Chondrocyte (in vitro differentiated cells): Measurements from ENCODE around the gene ABTB1. TPM values are rescaled to one million over a fixed set of nuclear protein-coding genes. Genes with fewer than 3 reads are reported as not detected.

Source experiments
- DNase-seq: peaks from one replicate; pipeline ENCODE4 v3.0.0; 2021; ENCODE audit warnings: mixed read lengths, low spot score
- H3K27ac Mint-ChIP-seq: one replicate; pipeline ENCODE4 v1.8.0; 2021; ENCODE audit warnings: mild to moderate bottlenecking, moderate library complexity, mixed read lengths; ENCODE audit not compliant: unreplicated experiment
- H3K27me3 Mint-ChIP-seq: 2 replicates; pipeline ENCODE4 v1.8.0; 2021; ENCODE audit warnings: low read depth, mixed read lengths
- H3K36me3 Mint-ChIP-seq: 2 replicates; pipeline ENCODE4 v1.8.0; 2021; ENCODE audit warnings: low read depth, mixed read lengths
- H3K4me1 Mint-ChIP-seq: 2 replicates; pipeline ENCODE4 v1.8.0; 2021; ENCODE audit warnings: low read depth, mild to moderate bottlenecking, mixed read lengths
- H3K4me3 Mint-ChIP-seq: one replicate; pipeline ENCODE4 v1.8.0; 2021; ENCODE audit warnings: mild to moderate bottlenecking, moderate library complexity, mixed read lengths; ENCODE audit not compliant: unreplicated experiment
- H3K9me3 Mint-ChIP-seq: 2 replicates; pipeline ENCODE4 v1.8.0; 2021; ENCODE audit warnings: low read depth, mixed read lengths
- total RNA-seq: library from RNA; stranded (reverse); gene quantifications from 3 replicates; pipeline ENCODE4 v1.2.1, GENCODE V29; 2021
- TF ChIP-seq, protein P1 (sequence below): fragments of 200-600 bp; sonication (generic); IDR thresholded peaks from 2 replicates; pipeline ENCODE4 v1.5.0; 2021; ENCODE audit warnings: antibody characterized with exemption, mild to moderate bottlenecking, moderate library complexity

ABTB1 gene
- total RNA-seq, 1 donor from 2014 or later, result 26.7 TPM

DNA sequence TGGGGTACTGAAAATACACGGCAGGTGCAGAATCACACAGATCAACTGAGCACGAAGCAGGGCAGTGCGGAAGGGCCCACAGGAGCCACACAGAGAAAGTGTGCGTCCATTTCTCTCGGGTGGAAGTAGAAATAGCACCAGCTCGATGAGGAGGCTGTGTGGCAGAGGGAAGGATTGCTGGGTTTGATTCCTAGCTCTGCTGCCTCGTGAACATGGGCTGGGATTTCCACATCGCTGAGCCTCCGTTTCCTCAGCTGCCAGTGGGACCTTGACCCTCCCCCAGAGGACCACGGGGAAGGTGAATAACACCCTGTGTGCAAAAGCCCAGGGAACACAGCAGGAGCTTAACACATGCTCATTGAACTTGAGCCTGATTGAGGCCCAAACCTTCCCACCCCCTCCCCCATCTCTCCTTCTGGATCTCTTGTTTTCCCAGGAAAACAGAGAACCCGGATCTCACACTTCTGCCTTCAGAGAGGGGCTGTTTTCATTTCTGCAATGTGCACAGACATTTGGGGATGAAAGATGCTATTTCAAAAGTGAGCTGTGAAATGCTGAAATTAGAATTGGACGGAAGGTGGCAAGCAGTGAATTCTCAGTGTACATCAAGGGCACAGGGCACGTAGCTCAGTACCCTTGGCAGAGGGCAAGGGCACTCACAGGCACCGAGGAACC, 38.4 kb downstream of the ABTB1 start:
- peaks cover 42% of the 10 kb centered on the region for H3K4me1 Mint-ChIP-seq
- no peak overlapping the region for H3K4me3 Mint-ChIP-seq
- H3K27me3 Mint-ChIP-seq, result no peaks in the 10 kb centered on the region
- no peak overlapping the region for H3K27ac Mint-ChIP-seq
- H3K9me3 Mint-ChIP-seq, result no peaks in the 10 kb centered on the region
- DNase-seq, result no peak
- peaks cover 7% of the 10 kb centered on the region for H3K36me3 Mint-ChIP-seq
- TF ChIP-seq, protein P1, sequence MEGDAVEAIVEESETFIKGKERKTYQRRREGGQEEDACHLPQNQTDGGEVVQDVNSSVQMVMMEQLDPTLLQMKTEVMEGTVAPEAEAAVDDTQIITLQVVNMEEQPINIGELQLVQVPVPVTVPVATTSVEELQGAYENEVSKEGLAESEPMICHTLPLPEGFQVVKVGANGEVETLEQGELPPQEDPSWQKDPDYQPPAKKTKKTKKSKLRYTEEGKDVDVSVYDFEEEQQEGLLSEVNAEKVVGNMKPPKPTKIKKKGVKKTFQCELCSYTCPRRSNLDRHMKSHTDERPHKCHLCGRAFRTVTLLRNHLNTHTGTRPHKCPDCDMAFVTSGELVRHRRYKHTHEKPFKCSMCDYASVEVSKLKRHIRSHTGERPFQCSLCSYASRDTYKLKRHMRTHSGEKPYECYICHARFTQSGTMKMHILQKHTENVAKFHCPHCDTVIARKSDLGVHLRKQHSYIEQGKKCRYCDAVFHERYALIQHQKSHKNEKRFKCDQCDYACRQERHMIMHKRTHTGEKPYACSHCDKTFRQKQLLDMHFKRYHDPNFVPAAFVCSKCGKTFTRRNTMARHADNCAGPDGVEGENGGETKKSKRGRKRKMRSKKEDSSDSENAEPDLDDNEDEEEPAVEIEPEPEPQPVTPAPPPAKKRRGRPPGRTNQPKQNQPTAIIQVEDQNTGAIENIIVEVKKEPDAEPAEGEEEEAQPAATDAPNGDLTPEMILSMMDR, result no peak

- peaks cover 8% of the 10 kb centered on the region for H3K36me3 Mint-ChIP-seq
- H3K4me1 Mint-ChIP-seq, result peaks cover 34% of the 10 kb centered on the region
- H3K9me3 Mint-ChIP-seq, result no peaks in the 10 kb centered on the region
- H3K4me3 Mint-ChIP-seq, result no peak overlapping the region
- H3K27ac Mint-ChIP-seq, result no peak overlapping the region
- DNase-seq, result no peak
- no peaks in the 10 kb centered on the region for H3K27me3 Mint-ChIP-seq
- TF ChIP-seq, protein P1, result no peak
Measured at GRCh38 chr3:127711896-127712295, 39.1 kb downstream of the ABTB1 start.

DNA sequence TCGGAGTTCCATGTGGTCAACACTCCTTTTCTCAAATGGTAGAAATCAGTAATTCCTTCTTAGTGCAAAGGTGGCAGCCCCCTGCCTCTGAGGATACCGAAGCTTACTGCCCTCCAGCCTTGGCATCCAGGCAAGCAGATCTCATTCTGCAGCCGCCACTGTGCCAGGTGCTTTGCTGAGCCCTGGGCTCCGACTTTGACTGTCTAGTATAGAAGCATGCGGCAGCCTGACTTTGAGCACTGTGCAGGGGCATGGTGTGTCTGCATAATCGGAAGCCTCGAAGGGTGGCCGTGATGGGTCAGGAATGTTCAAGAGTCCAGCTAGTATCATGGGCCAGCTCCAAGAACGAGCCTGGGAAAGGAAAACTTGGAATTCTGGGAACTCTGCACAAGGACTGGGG, 39.7 kb downstream of the ABTB1 start:
- Mint-ChIP-seq H3K27me3 (no peaks in the 10 kb centered on the region), H3K27ac (no peak overlapping the region)

GRCh38 chr3:127712881-127713771, 40.4 kb downstream of the ABTB1 start:
- Mint-ChIP-seq H3K4me1 (peaks cover 26% of the 10 kb centered on the region), H3K9me3 (no peaks in the 10 kb centered on the region), H3K27me3 (no peaks in the 10 kb centered on the region)

More for the DNA sequence above, 39.7 kb downstream of the ABTB1 start:
- Mint-ChIP-seq H3K36me3 (peaks cover 8% of the 10 kb centered on the region), H3K4me3 (no peak overlapping the region), H3K4me1 (peaks cover 29% of the 10 kb centered on the region), H3K9me3 (no peaks in the 10 kb centered on the region)
- no peak for DNase-seq
- TF ChIP-seq, protein P1, result no peak

GRCh38 chr3:127714125-127714571, 41.4 kb downstream of the ABTB1 start:
- Mint-ChIP-seq H3K27ac (no peak overlapping the region), H3K27me3 (no peaks in the 10 kb centered on the region), H3K4me1 (peaks cover 20% of the 10 kb centered on the region), H3K4me3 (no peak overlapping the region), H3K36me3 (peaks cover 6% of the 10 kb centered on the region), H3K9me3 (no peaks in the 10 kb centered on the region)
- no peak for DNase-seq
- TF ChIP-seq, protein P1, result no peak

More at GRCh38 chr3:127712881-127713771, 40.4 kb downstream of the ABTB1 start:
- DNase-seq, result no peak
- Mint-ChIP-seq H3K36me3 (peaks cover 6% of the 10 kb centered on the region), H3K4me3 (no peak overlapping the region), H3K27ac (no peak overlapping the region)
- TF ChIP-seq, protein P1, result no peak
